G401.6 (cell line): Measurements from ENCODE around the gene TBX18.

Experiments
- FAIRE-seq: peaks from 2 replicates; lab custom pipeline; 2012; peaks lifted over from hg19 to GRCh38; lab: Jason Lieb, UNC

Gene TBX18

DNA sequence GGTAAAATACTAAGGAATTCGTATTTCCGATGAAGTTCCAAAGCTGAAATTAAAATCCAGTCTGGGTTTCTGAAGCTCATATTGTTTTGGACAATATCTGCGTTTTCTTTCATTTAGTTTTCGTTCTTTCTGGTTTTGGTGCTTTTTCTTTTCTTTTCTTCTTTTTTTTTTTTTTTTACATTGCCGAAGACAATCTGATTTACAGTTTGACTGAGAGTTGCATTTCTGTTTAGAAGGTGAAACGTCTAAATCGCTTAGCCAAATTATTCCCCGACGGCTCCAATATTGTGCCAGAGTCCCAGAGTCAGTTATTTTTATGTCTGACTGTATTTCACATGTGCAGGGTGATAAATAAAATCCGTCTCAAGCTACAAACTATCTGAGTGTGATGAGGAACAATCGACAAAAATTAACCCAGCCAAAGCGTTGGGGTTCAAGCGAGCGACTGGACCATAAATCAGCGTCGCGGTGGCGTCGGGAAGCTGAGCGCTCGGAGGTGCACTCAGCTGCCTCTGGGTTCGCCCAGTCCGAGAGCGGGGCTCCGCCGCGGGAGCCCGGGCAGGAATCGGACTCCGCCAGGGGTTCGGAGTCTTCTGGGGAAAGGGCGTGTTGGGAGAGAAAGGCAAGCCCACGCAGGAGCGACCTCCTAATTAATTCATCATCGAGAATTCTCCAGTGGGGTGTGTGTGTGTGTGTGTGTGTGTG lies 8.2 kb upstream of the TBX18 start:
- no peak for FAIRE-seq

DNA sequence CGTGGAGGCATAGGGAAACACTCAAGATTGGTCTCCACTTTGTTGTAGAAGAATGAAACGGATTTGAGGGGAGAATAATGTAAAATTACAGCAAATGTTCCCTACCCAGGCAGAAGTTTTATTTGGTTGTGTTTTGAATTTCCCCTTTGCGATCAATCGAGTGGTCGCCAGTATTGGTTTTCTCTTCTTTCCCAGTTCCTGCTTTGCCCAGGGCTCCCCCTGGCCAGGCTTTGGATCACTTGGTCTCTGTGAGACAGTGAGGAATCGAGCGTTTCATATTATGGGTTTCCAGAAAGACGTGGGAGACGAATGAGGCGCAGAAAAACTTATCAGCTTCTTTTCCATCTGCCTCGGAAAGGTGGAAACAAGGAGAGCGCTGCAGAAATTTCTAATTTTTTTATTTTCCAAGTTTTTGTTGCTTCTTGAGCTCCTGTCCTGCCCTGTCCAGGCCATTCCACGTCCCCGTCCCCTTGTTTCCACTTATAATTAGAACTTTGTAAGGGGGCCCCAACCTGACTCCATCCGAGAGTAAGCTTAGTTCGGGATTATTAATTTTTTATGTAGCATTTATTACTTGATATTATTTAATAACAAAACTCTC lies 7.5 kb upstream of the TBX18 start:
- no peak for FAIRE-seq

DNA sequence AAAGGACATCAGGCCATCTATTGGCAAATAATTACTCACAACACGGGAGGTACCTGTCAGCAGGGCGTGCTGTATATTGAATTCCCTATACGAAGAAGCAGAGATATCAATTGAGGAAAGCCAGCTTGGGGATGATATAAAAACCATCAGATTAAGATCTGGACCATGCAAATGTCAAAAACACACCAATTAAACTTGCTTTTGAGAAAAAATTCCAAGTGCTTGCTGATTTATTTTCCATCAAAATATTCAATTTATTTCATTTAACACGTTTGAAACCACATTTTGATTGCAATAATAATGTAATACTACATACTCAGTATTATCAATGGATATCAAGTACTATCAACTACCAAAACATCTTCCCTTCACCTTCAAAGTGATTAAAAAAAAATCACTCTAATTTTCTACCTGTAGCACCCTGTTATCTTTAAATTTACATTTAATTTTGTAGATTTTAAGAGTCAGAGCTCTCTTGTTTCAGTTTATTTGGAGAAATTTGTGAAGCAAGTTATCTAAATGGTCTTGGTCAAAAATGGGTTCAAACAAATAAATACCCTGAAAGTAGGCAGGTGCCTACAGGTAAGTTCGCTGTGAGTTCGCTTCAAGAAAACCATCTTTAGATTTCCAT lies 6.8 kb upstream of the TBX18 start:
- no peak for FAIRE-seq

DNA sequence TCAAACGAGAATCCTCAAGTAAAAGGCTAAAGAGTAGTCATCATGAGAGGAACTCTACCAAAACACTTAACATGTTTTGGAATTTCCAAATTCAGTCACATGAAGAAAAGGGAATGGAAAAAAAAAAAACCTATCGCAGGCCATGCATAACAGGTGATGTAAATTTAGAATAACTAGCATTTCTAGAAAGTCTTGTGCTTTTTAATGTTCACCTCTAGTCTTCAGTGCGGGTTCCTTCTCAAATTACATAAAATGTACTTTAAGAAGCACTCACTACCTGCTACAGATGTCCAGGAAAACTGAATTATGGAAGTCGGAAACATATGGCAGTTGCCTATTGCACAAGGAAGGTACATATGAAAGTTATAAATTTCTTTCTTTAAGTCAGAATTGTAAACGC lies 6.1 kb upstream of the TBX18 start:
- FAIRE-seq = no peak

DNA sequence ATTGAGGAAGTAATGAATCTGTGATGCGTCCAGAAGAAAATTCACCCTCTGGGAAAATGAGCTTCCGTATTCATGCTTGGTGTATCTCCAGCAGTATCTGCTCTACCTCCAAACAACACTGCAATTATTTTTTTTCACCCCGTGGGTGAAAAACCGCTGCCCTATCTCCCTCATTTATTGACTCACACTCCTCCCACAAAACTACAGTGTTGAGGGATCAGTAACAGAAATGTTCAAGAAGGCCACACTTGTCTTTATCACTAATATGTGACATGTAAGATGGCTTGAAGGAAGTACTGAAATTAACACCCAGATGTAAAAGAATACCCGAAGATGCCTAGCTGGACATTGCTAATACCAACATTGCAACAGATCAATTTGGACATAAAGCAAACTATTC lies 4.9 kb upstream of the TBX18 start:
- no peak for FAIRE-seq

DNA sequence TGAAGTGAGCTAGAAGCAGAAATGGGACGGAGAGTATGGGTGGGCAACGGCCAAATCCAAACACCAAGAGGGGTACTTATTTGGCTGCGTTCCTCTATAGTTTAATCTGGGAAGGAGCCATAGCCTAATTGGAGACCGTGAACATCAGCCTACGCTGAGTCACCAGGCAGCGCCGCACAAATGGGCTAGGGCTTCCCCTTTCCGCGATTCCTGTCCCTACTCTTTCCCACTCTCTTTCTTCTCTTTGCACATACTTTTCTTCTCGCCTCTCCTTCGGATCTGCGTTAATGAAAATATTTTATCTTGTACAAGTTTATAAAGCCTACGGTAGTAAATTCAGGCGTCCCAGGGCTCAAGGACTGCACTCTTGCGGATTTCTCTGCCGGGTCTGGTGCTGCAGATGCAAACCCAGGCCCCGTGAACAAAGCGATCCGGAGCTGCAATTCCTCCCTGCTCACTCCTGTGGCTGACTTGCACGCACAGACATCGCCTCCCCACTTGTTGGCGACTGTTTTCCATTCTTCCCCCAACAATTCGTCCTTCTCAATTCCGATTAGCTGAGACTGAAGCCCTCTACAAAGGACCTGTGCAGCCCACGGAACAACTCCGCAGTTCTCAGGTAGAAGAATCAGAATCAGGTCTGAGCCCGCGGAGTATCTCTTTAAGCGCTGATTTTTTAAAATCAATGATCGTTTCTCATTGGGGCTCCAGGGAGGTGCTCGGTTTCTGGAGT lies 4.2 kb upstream of the TBX18 start:
- no peak for FAIRE-seq

DNA sequence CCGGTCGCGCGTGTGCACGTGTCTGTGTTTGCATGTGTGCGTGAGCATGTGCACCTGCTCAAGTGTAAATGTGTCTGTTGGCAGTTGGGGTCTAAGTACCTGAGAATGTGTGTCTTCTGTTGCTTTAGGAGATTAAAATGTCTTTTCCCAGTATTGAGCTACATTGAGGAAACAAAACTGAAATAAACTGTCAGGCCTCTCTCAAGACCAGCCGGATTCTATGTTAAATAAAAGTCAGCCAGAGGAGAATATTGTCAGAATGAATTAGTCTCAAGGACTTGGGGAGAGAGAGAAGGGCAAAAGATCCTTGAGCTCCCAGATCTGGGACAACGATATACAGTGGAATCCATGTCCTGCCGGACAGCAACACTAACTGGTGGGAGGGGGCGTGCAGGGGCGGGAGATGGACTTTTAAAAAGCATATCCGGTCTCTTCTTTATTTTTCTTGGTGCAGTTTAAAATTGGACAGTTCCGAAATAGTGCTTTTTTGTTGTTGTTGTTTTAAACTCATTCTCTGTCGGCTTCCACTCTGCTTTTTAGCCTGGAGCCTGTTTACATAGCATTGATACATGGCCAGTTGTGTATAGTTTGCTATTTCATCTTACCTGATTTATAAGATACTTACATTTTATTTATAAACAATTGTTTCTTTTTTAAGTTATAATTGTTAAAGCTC lies 3.3 kb upstream of the TBX18 start:
- FAIRE-seq = no peak

DNA sequence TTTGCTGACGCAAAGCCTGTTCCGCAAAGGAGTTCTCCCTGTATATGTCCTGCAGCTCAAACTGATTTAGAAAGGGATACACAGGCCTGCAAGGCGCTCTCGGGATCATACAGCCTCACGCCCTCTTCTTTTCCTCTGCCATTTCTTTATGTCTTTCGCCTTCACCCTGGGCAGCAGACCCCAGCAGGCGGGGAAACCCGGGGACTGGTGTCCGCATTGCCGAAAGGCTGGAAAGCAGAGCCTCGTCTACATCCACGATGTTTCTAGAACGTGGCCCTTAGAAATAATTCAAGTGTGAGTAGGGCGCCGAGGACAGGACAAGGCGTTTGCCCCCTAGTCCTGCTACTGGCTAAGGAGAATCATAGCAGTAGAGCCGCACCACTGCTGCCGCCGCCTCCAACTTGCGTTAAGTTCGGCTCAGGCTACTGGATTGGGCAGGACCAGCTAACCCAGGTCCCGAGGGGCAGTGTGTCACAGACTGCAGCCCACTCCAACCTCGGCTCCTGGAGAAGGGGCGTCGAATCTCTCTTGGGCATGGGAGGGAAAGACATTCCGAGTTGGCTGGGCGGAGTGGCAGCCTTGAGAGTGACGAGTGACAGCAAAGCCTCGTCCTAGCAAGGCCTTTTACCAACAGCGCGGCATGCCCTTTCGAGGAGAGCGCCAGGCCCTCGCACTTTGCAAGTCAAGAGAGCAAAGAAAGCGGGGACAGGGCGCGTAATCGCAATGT lies 2.6 kb upstream of the TBX18 start:
- no peak for FAIRE-seq

DNA sequence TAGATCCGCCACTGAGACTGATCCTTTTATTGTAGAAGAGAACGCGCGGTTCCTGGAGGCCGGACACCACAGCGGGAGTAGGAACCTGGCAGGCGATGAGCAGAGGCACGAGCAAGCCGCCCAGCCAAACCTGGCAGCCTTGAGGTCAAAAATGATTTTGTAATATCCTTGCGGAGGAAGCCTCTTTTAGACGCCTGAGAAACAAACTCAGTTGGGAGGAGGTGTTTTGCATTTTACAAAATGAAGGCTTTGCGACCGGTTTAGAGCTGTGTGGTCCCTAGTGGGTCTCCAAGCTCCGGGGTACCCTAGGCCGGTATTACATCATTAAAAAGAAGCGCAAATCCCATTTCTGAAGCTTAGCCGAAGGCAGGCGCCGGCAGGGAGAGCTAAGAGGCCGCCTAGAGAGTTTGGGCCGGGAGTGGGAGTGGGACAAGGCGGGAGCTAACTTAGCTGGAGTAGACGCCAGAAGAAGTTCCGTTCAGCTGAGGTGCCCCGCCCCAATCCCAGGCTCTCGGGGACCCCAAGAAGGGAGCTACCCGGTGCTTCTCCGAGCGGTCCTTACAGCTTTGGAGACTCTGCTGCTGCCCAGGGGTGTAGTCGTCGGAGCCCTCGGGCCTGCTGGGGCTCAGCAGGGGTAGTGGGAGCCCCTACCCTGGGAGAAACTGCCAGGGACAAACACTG lies 1.9 kb upstream of the TBX18 start:
- FAIRE-seq = no peak

DNA sequence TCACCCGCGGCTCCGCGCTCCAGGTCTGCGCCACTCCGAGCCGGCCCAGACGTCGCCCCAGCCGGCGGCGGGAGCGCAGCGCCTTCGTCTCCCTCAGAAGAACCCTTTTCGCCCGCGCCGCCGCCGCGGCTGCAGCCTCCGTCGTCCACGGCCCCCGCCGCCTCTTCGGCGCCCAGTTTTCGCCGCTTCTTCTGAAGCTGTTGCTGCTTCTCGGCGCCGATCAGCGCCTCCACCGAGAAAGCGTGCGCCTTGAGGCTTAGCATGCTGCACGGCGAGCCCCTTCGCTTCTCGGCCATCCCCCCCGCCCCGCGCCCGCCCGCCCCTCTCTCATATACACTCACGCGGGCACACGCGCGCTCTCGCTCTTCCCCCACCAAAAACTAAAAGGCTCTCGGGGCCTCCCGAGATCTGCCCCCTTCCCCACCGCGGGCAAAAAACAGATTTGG lies 489 bp downstream of the TBX18 start:
- FAIRE-seq = no peak

DNA sequence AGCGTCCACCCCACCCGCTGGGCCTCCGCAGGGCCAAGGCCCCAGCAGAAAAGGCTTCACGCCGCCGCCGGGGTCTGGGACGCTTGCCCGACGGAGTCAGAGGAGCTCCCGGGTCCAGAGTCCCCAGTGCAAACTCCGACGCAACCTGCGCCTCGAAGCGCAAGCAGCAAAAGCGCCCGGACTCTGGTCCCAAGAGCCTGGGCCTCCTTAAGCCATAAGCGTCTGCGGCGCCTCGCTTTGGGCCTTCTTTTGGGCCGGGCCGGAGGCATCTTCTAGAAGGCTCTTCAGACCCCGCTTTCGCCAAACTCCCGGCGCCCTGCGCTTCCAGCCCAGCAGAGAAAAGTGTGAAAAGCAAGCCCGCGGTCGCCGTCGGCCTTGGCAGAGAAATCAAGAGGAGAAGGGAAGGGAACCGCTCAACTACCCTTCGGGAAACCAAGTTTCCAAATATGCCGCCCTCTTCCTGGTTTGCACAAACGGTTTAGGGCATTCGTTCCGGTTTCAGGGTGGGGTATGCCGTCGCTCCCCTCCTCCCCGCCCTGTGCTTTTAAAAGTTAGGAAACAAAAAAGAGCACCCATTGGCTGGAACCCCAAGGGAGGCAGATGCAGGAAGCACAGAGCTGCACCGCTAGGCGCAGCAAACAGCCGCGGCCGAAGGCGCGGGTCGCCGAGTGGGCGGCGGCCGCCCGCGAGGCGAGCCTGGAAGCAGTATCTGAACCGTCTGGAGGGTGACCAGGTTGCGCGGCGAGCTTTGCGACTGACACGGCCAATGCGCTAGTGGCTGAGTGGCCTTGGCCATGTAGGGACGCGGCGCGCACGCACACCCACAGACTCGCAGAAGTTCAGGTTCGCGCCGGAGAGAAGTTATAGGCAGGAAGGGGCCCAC lies 1.2 kb downstream of the TBX18 start:
- FAIRE-seq = no peak

DNA sequence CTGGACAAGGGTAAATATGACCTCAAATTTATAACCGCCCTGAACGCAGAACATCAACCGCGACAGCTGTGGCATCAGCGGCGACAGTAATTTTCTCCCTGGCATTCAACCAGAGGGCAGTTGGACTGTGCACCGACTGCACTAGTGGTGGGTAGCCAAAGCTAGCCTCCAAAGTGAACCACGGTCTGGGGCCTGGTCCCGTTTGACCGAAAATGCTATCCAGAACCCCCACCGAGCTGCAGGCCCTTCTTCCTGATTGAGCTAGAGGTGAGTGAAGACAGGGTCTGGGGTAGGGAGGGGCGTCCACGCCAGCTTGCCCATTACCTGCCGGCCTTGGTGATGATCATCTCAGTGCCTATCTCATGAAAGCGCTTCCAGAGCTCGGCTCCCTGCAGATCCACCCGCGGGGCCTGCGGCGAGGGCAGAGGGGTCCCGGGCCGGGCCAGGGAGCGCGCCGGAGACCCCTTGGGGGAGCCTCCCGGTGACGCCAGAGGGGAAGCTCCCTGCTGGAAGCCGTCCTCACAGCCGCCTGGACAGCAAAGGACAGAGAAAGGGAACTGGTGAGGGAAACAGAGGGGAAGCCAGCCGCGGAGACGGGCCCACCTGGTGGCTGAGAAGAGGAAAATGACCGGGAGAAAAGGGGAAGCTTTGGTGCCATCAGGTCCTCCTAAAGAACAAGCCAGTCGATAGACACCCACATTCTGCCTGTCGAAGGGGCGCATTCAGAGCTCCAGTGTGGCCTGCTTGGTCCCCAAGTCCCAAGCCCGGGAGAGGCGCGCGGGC lies 2.0 kb downstream of the TBX18 start:
- no peak for FAIRE-seq

DNA sequence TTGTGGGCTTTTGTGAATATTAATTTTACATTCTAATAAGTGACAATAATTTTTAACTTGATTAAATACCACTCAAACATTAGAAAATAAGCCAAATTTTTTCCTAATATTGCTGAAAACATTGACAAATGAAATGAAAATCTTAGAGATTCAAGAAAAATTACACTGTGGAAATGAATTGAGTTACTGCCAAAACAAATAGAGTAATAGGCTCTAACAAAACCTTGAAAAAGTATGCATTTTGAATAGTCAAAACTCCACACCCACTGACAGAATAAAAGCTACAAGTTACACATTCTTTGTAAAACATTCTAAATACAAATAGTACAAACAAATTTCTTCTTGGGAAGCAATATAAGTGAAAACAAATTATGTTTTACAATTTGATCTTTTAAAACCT lies 5.9 kb downstream of the TBX18 start:
- no peak for FAIRE-seq

DNA sequence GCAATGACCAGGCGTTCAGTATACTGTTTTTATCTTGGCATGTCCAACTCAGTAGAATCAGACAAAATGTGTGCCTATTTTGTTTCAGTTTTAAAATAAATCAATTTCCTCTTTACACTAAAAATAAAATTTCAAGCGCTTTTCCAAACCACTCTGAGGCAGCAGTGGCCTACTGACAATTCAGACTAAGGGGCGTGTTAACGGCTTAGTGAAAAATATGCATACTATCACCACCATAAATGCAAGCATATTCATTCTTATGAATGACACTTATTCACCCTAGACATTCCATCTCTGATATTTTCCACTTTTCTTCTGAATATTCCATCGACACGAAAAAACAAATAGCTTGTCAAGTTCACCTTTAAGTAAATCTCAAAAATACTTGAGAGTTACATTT lies 7.5 kb downstream of the TBX18 start:
- no peak for FAIRE-seq

DNA sequence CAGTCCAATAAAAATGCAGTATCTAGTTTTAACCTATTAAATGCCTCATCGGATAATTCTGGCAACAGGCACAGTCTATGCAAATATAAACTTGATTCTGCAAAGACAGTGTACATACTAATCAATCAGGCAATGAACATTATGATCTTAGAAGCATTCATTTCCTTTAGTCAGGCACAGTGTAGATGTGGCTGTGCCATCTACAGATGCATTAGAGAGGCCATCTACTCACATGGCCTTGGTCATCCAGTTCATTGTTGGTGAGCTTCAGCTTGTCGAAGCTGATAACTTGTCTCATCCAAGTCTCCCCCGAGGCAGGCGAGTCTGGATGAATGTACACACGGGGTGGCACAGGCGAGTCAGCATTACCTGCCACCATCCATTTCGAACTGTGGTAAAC lies 7.9 kb downstream of the TBX18 start:
- no peak for FAIRE-seq

DNA sequence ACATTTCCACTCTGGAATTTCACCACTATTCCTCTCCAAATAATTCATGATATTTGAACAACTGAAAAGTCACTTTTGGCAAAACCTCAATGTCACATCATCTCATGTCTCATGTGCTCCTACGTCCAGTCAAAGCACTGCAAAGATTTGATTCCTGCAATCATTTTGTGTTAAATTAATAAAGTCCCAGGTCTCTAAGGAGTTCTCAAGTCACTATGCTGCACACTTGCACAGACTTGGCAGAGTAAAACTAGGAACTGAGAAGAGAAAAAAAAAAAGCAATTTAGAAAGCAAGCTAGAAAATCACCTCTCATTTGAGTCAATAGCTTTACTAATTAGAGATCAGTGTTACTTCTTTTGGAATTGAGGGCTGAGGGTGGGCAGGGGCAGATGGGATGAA lies 11.2 kb downstream of the TBX18 start:
- FAIRE-seq = no peak

DNA sequence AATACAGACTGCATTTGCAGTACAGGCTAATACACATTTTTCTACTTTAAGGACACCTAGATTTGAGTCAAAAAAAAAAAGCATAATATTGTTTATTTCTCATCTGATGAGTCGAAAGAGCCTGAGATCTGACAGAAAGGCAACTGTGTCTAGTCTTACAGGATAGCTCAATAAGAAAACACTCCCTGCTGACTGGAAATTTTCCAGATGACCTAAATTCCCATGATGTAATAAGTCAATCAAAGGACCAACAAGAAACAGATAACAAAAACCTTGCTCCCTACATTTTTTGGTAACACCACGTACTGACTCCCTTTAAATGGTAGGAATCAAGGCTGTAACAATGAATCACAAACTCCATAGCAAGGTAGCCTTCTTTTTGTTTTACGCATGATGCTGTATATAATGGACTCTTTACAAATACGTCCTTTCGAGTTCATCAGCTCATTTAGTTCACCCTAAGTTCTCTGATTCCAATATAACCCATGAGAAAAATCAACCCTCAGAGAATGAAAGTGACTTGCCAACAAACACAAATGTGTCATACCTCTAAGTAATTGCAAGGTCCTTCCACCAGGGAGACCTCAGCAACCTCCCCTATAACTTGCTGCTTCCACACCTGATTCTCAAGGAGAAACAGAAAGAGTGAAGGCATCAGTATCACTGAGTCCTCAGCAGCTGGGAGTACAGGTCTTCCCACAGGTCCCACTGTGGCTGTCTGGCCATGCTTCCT lies 12.1 kb downstream of the TBX18 start:
- FAIRE-seq = no peak

DNA sequence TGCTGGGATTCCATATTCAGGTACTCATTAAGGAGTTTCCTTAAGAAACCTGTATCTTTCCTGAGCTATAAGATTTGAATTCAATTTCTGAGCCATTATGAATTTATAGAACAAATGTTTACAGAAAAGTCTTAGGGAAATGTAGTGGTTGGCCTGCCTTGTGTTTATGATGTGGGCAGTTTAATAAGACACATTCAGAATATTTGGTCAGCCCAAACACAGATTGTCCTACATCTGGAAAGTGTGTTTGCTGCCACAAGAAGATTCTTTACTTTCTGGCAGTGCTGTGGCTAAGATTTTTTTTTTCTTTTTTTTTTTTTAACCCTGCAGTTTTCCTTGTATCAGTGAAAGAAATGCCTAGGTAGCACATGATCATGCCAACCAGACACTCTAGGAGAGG lies 15.2 kb downstream of the TBX18 start:
- no peak for FAIRE-seq

DNA sequence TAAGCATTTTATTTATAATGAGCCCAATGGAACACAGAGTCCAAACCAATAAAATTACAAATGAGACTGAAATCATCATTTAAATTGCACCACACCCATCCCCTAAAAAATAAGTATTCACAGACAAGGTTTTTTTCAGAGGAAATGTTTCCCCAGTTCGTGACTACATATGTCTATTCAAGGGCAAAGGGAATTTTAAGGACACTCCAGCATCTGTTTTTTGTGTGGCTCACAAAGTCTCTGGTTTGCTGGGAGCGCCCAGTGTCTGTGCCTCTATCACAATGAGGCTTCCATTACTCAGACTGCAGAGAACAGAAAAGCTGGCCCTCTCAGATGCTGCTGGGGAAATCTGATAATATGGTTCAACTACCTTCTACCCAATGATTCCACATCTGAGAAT lies 16.0 kb downstream of the TBX18 start:
- FAIRE-seq = no peak
